MV-4-11 (cell line): Measurements from ENCODE around the gene ZACN.
"Not testable (repeated sequence)": the region's sequence is repeated elsewhere in the genome, so short reads cannot be mapped to it uniquely, and the experiment has no call there.

Source experiments
- DNase-seq: peaks from one replicate; lab custom pipeline; 2025; lab: John Stamatoyannopoulos, UW

The ZACN gene

DNA sequence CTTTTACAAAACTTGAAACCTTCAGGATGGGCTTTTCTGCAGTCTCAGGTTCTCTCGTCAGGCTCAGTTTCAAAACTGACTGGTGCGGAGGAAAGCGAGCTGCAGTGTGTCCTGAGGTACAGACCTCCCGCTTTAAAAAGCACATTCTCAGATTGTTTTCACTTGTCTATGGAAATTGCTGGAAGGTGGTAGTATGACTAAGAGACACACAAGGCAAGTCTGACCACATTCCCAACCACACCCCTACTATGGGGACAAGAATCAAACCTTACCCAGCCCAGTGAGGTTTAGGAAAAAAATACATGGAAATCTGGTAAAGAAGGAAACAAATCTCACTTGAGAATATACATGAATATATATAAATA lies 24.9 kb upstream of the ZACN start:
- peak; percentile 26 for DNase-seq

DNA sequence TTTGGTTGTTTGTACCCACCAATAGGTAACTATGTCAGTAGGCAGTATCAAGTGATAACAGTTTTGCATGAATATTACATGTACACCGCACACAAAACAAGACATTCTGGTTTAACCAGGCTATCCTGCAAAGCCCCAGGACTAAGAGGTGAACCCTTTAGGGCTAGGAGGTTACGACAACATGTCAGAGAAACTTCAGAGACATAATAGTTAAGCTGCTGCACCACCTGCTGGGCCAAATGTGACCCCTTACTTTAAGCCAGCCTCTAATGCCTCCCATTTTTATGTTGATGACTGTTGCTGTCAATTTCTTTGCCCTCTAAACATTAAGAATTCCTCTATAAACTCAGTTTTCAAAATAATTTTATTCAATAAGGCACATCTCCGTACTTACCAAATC lies 22.1 kb upstream of the ZACN start:
- peak; percentile 12 for DNase-seq

DNA sequence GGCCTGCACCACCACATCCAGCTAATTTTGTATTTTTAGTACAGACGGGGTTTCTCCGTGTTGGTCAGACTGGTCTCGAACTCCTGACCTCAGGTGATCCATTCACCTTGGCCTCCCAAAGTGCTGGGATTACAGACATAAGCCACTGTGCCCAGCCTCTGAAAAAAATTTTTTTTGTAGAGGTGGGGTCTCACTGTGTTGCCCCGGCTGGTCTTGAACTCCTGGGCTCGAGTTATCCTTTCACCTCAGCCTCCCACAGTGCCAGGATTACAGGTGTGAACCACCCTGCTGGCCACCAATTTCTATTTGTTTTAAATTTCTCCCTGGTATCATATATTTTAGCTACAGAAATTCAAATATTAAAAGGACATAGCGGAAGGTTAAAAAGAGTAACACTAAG lies 20.7 kb upstream of the ZACN start:
- not testable (repeated sequence) for DNase-seq

DNA sequence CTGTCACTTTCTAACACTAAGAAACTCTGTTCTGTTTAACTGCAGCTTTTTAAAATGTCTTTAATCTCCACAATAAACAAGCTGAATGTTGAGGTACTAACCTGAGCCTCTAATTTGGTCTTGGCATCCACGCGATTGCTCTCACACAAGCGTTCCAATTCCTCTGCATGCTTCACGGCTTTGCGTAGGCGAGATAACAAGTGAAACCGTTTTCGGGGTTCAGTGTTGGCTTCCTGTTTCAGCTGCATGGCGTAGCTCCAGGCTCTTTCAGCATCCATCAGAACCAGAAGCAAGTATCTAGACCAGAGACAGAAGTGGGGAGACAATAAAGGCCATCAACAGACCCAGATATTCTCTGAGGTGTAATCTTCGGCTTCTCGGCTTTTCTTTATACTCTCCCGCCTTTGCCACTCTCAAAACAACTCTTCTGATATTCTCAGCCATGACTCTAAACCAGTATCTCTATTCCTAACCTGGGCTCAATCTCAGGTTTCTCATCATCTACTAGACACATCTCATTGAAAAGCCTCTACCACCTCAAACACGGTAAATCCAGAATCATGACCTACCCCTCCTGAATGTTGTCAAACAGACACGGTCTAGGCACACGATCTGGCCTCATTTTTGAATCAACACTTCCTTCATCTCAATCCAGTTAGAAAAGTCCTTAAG lies 15.0 kb upstream of the ZACN start:
- DNase-seq: no peak

DNA sequence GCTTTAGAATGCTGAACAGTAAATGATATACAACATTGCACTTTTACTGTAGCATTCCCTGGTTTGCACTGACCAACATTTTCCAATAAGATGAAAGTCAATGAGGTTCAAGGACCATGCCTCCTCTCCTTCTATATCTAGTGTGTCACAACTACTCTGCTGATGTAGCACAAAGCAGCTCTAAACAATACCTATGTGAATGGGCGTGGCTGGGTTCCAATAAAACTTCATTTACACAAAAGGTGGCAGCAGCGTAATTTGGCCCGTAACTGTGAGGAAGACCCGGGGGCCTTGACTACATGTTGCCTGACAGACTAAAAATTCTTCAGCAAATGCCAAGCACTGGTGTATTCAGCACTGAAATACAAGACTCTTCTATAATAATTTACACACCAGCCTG lies 13.2 kb upstream of the ZACN start:
- DNase-seq: no peak

DNA sequence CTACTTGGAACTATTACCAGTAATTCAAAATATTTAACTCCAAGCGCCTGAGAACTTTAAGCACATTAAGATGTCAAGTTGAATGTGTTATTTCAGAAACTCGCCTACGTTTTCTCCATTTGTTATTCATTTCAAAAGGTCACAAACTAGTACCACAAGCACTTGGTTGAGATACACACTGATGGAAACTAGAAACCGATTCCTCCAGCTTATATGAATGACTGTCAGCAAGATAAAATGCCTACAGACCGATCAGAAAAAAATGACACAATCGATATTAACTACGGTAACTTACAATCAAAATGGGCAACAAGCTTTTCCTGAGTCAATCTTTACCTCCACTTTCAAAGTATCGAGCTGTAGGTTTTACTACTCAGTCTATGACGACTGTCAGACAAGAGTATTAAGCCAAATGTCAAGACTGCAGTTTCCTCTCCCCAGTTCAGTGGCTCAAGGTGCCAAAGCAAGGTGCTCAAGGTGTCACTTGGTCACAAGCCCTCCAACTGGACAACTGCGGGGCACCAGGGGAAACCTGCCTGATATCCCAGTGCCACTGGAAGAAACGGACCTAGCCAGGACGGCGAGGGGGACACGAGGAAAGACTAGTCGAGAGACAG lies 7.3 kb upstream of the ZACN start:
- no peak for DNase-seq

DNA sequence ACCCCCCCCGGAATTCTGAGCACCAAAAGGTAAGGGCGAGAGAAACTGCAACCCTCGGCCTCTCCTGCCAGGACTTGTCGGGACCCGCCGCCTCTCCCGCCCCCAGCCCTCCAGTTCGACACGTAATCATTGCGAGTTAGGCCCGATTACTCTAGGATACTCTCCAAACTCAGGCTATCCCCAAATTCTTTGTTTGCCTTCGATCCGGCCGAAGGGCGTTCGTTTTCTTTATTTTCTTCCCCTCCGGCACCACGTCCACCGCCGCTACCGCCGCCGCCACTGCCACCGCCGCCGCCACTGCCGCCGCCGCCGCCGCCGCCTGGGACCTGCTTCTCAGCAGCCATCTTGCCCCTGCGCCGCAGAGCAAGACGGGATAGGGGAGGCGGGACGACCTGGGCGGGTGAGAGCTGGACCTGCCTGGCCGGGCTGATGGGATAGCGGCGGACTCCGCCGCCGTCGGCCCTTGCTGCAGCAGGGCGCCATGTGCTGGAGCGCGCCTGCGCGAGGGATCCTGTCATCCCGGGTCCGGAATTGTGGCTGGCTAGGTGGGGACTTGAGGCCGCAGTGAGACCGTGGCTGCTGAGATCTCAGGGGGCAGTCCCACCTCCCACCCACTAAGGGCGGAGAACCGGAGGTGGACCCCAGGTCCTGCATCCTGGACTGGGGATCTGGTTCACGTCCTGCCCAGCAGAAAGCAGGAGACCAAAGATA lies 6.7 kb upstream of the ZACN start, which contains the start of gene SRP68:
Gene SRP68 (minus strand): TSS at position 370 of the 711 bp plus-strand sequence. CDS start 26 bp downstream, at position 344.
- DNase-seq: peak; percentile 82

DNA sequence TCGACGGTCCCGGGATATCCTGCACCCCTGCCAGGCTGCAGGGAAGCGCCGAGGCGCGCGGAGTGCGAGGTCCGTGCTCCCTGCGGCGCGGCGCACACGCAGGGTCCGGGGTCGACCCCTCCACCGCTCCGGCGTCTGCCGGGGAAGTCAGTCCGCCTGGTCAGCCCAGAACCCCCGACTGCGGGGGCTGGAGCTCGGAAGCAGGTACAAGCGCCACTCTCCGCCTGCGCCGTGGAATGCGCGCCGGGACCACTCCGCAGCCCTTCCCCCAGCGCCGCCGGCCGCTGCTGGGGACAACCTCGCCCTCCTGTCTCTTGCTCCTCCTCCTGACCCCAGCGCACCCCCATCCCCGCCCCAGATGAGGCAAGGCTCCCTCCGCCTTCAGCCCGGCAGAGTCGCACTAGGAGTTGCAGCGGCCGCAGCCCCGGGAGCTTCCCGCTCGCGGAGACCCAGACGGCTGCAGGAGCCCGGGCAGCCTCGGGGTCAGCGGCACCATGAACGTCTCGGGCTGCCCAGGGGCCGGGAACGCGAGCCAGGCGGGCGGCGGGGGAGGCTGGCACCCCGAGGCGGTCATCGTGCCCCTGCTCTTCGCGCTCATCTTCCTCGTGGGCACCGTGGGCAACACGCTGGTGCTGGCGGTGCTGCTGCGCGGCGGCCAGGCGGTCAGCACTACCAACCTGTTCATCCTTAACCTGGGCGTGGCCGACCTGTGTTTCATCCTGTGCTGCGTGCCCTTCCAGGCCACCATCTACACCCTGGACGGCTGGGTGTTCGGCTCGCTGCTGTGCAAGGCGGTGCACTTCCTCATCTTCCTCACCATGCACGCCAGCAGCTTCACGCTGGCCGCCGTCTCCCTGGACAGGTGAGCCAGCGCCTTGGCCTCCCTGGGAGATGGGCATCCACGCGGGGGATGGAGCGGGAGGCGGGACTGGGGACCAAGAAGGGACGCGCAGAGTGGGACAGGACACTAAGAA lies 4.3 kb upstream of the ZACN start, which contains the start of gene GALR2:
Gene GALR2 (plus strand): TSS at position 392 of the 974 bp plus-strand sequence. CDS start 103 bp downstream, at position 495.
- peak; percentile 5 for DNase-seq

DNA sequence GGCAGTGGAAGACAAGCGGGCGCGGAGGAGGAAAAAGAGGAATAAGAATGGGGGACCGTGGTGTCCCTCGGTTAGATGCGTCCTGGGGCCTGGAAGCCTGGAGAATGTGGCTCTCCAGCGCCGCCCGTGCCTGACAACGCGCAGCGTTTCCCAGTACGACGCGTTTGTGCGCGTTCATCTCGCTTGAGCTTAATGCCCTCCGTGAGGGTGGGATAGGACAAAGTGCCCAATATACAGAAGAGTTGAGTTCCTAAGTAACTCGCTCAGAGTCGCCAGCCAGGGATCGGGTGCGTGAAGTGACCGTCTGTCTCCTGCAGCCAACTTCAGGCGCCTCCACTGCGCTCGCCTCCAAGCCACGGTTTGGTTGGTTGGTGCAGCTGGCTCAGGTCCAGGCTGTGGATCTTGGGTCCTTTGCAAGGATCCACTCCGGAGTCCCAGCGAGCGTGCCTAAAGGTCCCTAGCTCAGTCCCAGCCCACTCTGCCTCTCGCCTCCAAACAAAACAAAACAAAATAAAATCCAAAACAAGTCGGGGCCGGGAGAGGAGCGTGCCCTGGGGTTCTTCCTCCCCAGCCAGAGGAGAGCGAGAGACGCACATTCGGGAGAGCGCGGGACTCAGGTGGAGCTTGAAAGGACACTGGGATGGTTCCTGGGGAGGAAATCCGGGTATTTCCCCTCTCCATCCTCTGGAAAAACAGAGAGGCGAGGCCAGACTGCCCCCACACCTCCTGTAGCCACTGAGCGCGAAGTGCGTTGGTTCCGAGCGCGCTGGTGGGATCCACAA lies 3.4 kb upstream of the ZACN start:
- no peak for DNase-seq

DNA sequence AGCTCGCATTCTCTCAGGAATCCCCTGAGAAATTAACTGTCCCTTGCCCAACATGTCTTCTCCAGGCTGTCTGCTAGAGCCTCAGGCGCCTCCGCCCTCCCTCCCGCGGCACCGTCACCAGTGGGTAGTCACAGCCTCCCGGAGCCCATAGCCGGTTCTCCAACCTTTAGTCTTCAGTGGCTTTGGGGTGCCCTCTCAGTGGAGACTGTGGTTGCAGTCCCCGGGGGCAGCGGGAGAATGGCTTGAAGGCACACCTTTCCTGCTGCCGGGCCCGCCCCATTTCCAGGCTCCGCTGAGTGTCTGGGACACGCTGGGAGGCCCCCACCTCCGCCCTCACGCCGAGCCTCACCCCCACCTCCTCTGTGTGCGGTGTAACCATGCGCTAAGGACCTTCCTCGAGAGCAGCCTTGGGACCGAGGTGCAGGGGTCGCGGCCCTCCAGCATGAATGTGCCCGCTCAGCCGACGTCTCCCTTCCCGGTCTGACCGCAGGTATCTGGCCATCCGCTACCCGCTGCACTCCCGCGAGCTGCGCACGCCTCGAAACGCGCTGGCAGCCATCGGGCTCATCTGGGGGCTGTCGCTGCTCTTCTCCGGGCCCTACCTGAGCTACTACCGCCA lies 2.7 kb upstream of the ZACN start:
- DNase-seq: no peak

DNA sequence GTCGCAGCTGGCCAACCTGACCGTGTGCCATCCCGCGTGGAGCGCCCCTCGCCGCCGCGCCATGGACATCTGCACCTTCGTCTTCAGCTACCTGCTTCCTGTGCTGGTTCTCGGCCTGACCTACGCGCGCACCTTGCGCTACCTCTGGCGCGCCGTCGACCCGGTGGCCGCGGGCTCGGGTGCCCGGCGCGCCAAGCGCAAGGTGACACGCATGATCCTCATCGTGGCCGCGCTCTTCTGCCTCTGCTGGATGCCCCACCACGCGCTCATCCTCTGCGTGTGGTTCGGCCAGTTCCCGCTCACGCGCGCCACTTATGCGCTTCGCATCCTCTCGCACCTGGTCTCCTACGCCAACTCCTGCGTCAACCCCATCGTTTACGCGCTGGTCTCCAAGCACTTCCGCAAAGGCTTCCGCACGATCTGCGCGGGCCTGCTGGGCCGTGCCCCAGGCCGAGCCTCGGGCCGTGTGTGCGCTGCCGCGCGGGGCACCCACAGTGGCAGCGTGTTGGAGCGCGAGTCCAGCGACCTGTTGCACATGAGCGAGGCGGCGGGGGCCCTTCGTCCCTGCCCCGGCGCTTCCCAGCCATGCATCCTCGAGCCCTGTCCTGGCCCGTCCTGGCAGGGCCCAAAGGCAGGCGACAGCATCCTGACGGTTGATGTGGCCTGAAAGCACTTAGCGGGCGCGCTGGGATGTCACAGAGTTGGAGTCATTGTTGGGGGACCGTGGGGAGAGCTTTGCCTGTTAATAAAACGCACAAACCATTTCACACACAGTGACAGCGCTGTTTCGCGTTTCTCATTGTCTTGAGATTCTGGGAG lies 2.0 kb upstream of the ZACN start:
- DNase-seq: no peak

DNA sequence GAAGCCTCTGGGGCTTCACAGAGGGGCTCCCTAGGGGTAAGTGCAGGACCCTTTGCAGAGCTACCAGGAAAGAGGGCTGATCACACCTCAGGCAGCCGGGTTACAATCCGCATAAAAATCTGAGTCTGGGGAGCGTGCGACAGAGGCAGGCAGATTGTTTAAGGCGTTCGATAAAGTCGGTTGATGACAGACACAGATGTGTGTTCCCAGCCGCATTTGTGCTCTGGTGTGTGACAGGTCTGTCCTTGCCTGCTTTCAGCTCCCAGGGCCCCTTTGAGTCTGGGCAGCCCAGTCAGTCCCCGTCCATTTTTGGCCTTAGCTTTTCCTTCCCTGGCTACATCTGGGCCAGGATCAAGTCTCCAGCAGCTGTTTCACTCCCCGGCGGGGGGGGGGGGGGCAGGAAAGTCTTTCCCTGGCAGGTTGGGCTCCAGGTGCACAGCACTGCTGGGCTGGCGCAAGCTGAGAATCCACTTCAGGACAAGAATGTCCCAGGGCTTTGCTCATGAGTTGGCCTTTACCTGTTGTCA lies 1.3 kb upstream of the ZACN start:
- no peak for DNase-seq

DNA sequence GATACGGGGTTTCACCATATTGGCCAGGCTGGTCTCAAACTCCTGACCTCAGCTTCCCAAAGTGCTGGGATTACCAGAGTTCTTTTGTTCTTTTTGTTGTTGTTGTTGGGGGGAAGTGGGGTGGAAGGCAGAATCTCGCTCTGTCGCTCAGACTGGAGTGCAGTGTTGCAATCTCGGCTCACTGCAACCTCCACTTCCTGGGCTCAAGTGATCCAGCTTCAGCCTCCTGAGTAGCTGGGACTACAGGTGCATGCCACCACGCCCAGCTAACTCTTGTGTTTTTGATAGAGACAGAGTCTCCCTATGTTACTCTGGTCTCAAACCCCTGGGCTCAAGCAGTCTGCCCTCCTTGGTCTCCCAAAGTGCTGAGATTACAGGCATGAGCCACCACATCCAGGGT lies 612 bp upstream of the ZACN start:
- DNase-seq: peak; percentile 39

DNA sequence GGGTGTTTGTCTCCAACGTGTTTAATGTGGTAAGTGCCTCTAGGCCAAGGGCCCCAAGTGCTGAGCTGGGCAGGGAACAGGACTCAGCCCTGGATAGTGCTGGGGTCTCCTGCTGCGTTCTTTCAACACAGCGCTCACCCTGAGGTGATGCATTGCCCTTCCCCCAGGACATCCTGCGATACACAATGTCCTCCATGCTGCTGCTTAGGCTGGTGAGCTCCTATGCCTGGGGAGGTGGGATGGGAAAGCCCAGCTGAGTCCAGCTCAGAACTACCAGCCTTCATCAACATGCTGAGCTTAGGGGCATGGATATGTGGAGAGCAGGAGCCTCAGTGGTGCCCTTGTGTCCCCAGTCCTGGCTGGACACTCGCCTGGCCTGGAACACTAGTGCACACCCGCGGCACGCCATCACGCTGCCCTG lies 563 bp downstream of the ZACN start:
- DNase-seq: no peak

DNA sequence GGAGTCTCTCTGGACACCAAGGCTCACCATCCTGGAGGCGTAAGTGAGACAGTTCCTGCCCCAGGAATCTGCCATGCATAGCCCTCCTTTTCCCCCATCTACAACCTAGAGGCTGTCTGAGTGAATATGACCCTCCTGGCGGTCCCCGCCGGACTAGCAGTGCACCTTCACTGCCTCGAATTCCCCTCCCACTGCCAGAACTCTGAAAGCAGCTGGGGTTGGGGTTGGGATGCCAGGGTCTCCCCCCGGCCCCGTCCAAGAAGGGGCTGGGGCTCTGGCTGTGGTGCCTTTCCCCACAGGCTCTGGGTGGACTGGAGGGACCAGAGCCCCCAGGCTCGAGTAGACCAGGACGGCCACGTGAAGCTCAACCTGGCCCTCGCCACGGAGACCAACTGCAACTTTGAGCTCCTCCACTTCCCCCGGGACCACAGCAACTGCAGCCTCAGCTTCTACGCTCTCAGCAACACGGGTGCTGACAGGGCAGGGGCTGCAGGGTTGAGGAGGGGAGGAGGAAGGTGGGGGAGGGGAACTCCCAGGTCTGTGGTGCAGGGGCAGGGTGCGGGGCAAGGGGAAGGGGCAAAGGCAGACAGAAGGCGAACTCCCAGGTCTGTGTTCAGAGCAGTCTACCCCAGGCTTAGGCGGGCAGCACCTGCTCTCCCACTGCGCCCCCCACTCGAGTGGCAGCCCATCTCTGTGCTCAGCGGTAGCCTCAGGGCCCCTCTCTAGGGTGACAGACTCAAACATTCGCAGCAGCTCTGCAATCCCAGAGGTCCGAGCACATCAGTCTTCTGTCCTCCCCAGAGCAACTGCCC lies 1.2 kb downstream of the ZACN start:
- DNase-seq: no peak

DNA sequence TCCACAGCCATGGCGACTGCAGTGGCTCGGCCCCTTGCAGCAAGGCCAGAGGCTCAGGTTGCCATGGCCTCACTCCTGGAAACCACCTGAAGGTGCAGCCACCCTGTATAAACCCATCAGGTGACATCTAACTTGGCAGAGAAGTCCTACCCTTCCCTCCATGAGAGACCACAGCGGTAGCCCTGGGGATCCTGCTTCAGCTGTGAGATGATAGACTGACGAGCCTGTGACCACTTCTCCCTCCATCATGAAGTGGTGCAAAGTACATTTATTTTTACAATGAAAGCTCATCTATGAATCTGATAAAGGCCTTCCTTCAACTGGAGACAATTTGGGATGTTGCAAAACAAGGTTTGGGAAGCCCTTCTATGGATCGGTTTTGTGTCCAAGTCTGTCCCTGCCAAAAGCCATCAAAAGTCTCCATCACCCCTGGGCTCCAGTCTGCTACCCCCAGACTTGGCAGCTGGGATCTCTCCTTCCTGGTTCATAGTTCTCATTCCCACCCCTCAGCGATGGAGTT lies 1.8 kb downstream of the ZACN start:
- no peak for DNase-seq

DNA sequence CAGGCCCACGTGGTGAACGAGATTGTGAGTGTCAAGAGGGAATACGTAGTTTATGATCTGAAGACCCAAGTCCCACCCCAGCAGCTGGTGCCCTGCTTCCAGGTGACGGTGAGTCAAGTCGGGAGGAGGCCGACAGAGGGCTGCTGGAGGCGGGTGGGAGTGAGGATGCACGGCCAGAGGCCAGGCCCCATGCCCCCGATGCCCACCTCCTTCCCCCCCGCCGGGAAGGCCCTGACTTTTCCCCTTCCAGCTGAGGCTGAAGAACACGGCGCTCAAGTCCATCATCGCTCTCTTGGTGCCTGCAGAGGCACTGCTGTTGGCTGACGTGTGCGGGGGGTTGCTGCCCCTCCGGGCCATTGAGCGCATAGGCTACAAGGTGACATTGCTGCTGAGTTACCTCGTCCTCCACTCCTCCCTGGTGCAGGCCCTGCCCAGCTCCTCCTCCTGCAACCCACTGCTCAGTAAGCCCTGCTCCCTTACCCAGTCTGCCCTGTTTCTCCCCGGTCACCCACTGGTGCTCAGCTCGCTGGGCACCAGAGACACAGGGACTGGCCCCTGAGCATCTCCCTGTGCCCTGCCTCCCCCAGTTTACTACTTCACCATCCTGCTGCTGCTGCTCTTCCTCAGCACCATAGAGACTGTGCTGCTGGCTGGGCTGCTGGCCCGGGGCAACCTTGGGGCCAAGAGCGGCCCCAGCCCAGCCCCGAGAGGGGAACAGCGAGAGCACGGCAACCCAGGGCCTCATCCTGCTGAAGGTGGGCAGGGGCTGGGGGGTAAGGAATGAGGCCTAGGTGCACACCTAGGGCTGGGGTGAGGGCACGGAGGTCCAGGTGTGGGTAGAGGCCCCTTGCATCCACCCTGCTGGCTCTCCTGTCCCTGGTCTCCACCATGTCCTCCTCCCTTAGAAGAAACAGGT lies 2.6 kb downstream of the ZACN start:
- no peak for DNase-seq
